Caco-2 (cell line): ENCODE data around the gene RAC2. TPM values are rescaled to one million over a fixed set of nuclear protein-coding genes. Genes with fewer than 3 reads are reported as not detected.
A peak's percentile ranks its signal among the peaks of the same experiment; 100 is the strongest.

Experiments
- BruUV-seq: library from RNA; stranded (reverse); fragments of 400-500 nt; replicated peaks from 2 replicates; lab custom pipeline; 2021; lab: Mats Ljungman, UMichigan
- CTCF ChIA-PET: fragments of 300-600 bp; sonication (Branson Sonifier 250); formaldehyde crosslinking; loops from one replicate; lab custom pipeline; 2022; ENCODE audit warnings: antibody characterized with exemption; lab: Charles Lee
- POLR2A ChIA-PET: fragments of 300-600 bp; sonication (Branson Sonifier 250); formaldehyde crosslinking; loops from one replicate; lab custom pipeline; 2022; ENCODE audit warnings: antibody characterized with exemption; lab: Charles Lee
- DNase-seq, 2 experiments: peaks; one replicate each; pipeline versions ENCODE4 v3.0.0 to v3.0.0-alpha.2; 2020 to 2022
- H3K27me3 ChIP-seq: replicated peaks from 2 replicates; pipeline ENCODE4 v1.6.0; 2011; ENCODE audit warnings: low read length; ENCODE audit not compliant: control insufficient read depth, insufficient read depth
- H3K36me3 ChIP-seq: 2 replicates; pipeline ENCODE4 v1.5.1; 2011; ENCODE audit warnings: low read length; ENCODE audit not compliant: control insufficient read depth, insufficient read depth
- H3K4me1 ChIP-seq: fragments of 250-450 bp; sonication (Bioruptor Pico); 2 replicates; pipeline ENCODE4 v1.5.1; 2020; ENCODE audit warnings: mild to moderate bottlenecking
- H3K4me3 ChIP-seq: 2 replicates; pipeline ENCODE4 v1.5.1; 2011; ENCODE audit warnings: low read depth, mild to moderate bottlenecking, control low read depth, low read length
- H3K9me3 ChIP-seq: fragments of 250-450 bp; sonication (Bioruptor Pico); 2 replicates; pipeline ENCODE4 v1.5.1; 2020; ENCODE audit warnings: mild to moderate bottlenecking, moderate library complexity
- H3K27ac Mint-ChIP-seq: one replicate; pipeline ENCODE4 v1.8.0; 2022; ENCODE audit warnings: mixed read lengths; ENCODE audit not compliant: unreplicated experiment
- H3K27me3 Mint-ChIP-seq: one replicate; pipeline ENCODE4 v1.8.0; 2022; ENCODE audit warnings: mixed read lengths; ENCODE audit not compliant: insufficient read depth, unreplicated experiment
- H3K36me3 Mint-ChIP-seq: one replicate; pipeline ENCODE4 v1.8.0; 2022; ENCODE audit warnings: mild to moderate bottlenecking, mixed read lengths; ENCODE audit not compliant: insufficient read depth, unreplicated experiment
- H3K4me1 Mint-ChIP-seq: one replicate; pipeline ENCODE4 v1.8.0; 2022; ENCODE audit warnings: low read depth, mixed read lengths; ENCODE audit not compliant: unreplicated experiment
- H3K4me3 Mint-ChIP-seq: one replicate; pipeline ENCODE4 v1.8.0; 2022; ENCODE audit warnings: mild to moderate bottlenecking, moderate library complexity, mixed read lengths; ENCODE audit not compliant: unreplicated experiment
- H3K9me3 Mint-ChIP-seq: one replicate; pipeline ENCODE4 v1.8.0; 2022; ENCODE audit warnings: mixed read lengths; ENCODE audit not compliant: unreplicated experiment
- intact Hi-C: fragments of 100-400 bp; cut with micrococcal nuclease; formaldehyde crosslinking; loops from one replicate; pipeline ENCODE4 v1.10.0; 2022; ENCODE audit not compliant: unreplicated experiment
- total RNA-seq: library from RNA; stranded (reverse); gene quantifications from 2 replicates; pipeline ENCODE4 v1.2.3, GENCODE V29; 2022
- TF ChIP-seq, protein P1 (sequence below), 2 experiments: fragments of 200-600 bp in 1 of 2; IDR thresholded peaks; 1 replicate in 1 of 2; 2 replicates in 1 of 2; pipeline versions ENCODE4 v1.5.1 to v1.8.0; 2011 to 2022; ENCODE audit warnings: antibody characterized with exemption in 1 of 2, control low read depth in 1 of 2, inconsistent platforms in 1 of 2, low read depth in 1 of 2, low read length in 1 of 2, mild to moderate bottlenecking in 1 of 2, moderate library complexity in 1 of 2; ENCODE audit not compliant: insufficient read depth in 1 of 2, severe bottlenecking in 1 of 2, unreplicated experiment in 1 of 2

Gene RAC2
- total RNA-seq, 1 experiment from 2014 or later = 0.25 TPM

GRCh38 chr22:37192741-37193140 is 51.3 kb downstream of the RAC2 start:
- H3K4me1 ChIP-seq = peaks cover 80% of the 10 kb centered on the region
- peak in 1 of 2 experiments; percentile 16 for DNase-seq

GRCh38 chr22:37192204-37192603 is 51.9 kb downstream of the RAC2 start:
- Mint-ChIP-seq H3K27me3 (no peaks in the 10 kb centered on the region), H3K4me1 (peaks cover 51% of the 10 kb centered on the region), H3K9me3 (no peaks in the 10 kb centered on the region), H3K4me3 (peak overlapping the region; percentile 30), H3K27ac (no peak overlapping the region), H3K36me3 (peaks cover 27% of the 10 kb centered on the region)
- POLR2A ChIA-PET = interaction anchor here (0.5 to 0.9 kb wide), 2 partner anchors 106 to 173 kb away, joined by 3 read pairs; partner anchors contain the start of genes MPST and TST
- H3K4me1 ChIP-seq = peaks cover 80% of the 10 kb centered on the region
- no peaks in the 10 kb centered on the region for H3K36me3 ChIP-seq
- DNase-seq = peak; percentile 45 to 74
- peaks cover 11% of the 10 kb centered on the region for H3K9me3 ChIP-seq
- CTCF ChIA-PET = no interaction called here
- intact Hi-C loops = loop anchor here (10.0 kb wide), 1 partner anchor 263 kb away; no protein-coding TSS in a partner anchor
- no peak overlapping the region for H3K4me3 ChIP-seq
- no peaks in the 10 kb centered on the region for H3K27me3 ChIP-seq
- TF ChIP-seq, protein P1, sequence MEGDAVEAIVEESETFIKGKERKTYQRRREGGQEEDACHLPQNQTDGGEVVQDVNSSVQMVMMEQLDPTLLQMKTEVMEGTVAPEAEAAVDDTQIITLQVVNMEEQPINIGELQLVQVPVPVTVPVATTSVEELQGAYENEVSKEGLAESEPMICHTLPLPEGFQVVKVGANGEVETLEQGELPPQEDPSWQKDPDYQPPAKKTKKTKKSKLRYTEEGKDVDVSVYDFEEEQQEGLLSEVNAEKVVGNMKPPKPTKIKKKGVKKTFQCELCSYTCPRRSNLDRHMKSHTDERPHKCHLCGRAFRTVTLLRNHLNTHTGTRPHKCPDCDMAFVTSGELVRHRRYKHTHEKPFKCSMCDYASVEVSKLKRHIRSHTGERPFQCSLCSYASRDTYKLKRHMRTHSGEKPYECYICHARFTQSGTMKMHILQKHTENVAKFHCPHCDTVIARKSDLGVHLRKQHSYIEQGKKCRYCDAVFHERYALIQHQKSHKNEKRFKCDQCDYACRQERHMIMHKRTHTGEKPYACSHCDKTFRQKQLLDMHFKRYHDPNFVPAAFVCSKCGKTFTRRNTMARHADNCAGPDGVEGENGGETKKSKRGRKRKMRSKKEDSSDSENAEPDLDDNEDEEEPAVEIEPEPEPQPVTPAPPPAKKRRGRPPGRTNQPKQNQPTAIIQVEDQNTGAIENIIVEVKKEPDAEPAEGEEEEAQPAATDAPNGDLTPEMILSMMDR (IDR thresholded peaks at IDR 0.05; ENCODE audit: insufficient read depth in 1 of 2, low read depth in 1 of 2, low read length in 1 of 2, severe bottlenecking in 1 of 2, unreplicated experiment in 1 of 2) = no peak
- BruUV-seq = no TSS peak

More at GRCh38 chr22:37192741-37193140, 51.3 kb downstream of the RAC2 start:
- ChIA-PET CTCF (no interaction called here), POLR2A (interaction anchor here (0.5 to 0.9 kb wide), 2 partner anchors 106 to 174 kb away, joined by 3 read pairs; partner anchors contain the start of genes MPST and TST)
- BruUV-seq = no TSS peak
- Histone ChIP-seq H3K4me3 (no peak overlapping the region), H3K9me3 (peaks cover 11% of the 10 kb centered on the region), H3K27me3 (no peaks in the 10 kb centered on the region), H3K36me3 (no peaks in the 10 kb centered on the region)
- Mint-ChIP-seq H3K27ac (no peak overlapping the region), H3K4me3 (no peak overlapping the region), H3K4me1 (peaks cover 50% of the 10 kb centered on the region), H3K27me3 (no peaks in the 10 kb centered on the region), H3K9me3 (no peaks in the 10 kb centered on the region), H3K36me3 (peaks cover 25% of the 10 kb centered on the region)
- TF ChIP-seq, protein P1 (IDR thresholded peaks at IDR 0.05; ENCODE audit: insufficient read depth in 1 of 2, low read depth in 1 of 2, low read length in 1 of 2, severe bottlenecking in 1 of 2, unreplicated experiment in 1 of 2) = no peak
- intact Hi-C loops = loop anchor here (10.0 kb wide), 1 partner anchor 262 kb away; no protein-coding TSS in a partner anchor

GRCh38 chr22:37190262-37190780 is 53.7 kb downstream of the RAC2 start:
- Mint-ChIP-seq H3K4me1 (peaks cover 48% of the 10 kb centered on the region), H3K9me3 (no peaks in the 10 kb centered on the region), H3K27me3 (no peaks in the 10 kb centered on the region), H3K4me3 (no peak overlapping the region), H3K36me3 (peaks cover 28% of the 10 kb centered on the region), H3K27ac (no peak overlapping the region)
- peaks cover 11% of the 10 kb centered on the region for H3K9me3 ChIP-seq
- CTCF ChIA-PET = interaction anchor here (0.6 kb wide), 1 partner anchor 282 kb away, joined by 4 read pairs; no protein-coding TSS in a partner anchor
- intact Hi-C loops = loop anchor here (10.0 kb wide), 1 partner anchor 264 kb away; no protein-coding TSS in a partner anchor
- TF ChIP-seq, protein P1 (IDR thresholded peaks at IDR 0.05; ENCODE audit: insufficient read depth in 1 of 2, low read depth in 1 of 2, low read length in 1 of 2, severe bottlenecking in 1 of 2, unreplicated experiment in 1 of 2) = no peak
- POLR2A ChIA-PET = no interaction called here
- no TSS peak for BruUV-seq
- no peaks in the 10 kb centered on the region for H3K27me3 ChIP-seq
- no peaks in the 10 kb centered on the region for H3K36me3 ChIP-seq
- no peak for DNase-seq
- peaks cover 66% of the 10 kb centered on the region for H3K4me1 ChIP-seq
- H3K4me3 ChIP-seq = no peak overlapping the region
